HG03378 (cell line): ENCODE data around the gene WDR48.

Source experiments
- ATAC-seq: cut with Tn5 transposase; IDR thresholded peaks from one replicate; pipeline ENCODE4 v1.9.1; 2021; ENCODE audit warnings: mild to moderate bottlenecking, moderate library complexity; ENCODE audit not compliant: unreplicated experiment

WDR48 gene

GRCh38 chr3:39137991-39138803, 86.4 kb downstream of the WDR48 start:
- ATAC-seq = no peak

- ATAC-seq = no peak
Observed at GRCh38 chr3:39138804-39139415, 87.1 kb downstream of the WDR48 start.

- ATAC-seq = no peak
Observed at GRCh38 chr3:39139442-39139841, 87.6 kb downstream of the WDR48 start.

GRCh38 chr3:39140341-39140971, 88.6 kb downstream of the WDR48 start:
- no peak for ATAC-seq

- ATAC-seq = no peak
Observed at GRCh38 chr3:39141171-39141995, 89.6 kb downstream of the WDR48 start.

- ATAC-seq = no peak
Observed at GRCh38 chr3:39142067-39142466, 90.3 kb downstream of the WDR48 start.

GRCh38 chr3:39143051-39143885, 91.5 kb downstream of the WDR48 start:
- no peak for ATAC-seq

- ATAC-seq = no peak
Observed at GRCh38 chr3:39144095-39144747, 92.4 kb downstream of the WDR48 start.

GRCh38 chr3:39144748-39145380, 93.0 kb downstream of the WDR48 start:
- ATAC-seq = no peak

- ATAC-seq = no peak
Observed at GRCh38 chr3:39146083-39146501, 94.3 kb downstream of the WDR48 start.
